Astrocyte (in vitro differentiated cells and primary cell): ENCODE data around the gene OR8H3. TPM values are rescaled to one million over a fixed set of nuclear protein-coding genes. Genes with fewer than 3 reads are reported as not detected.

Experiments used
- DNase-seq: peaks from one replicate; pipeline ENCODE4 v3.0.0-alpha.2; 2010; ENCODE audit warnings: low read depth
- FAIRE-seq: peaks from 2 replicates; lab custom pipeline; 2011; peaks lifted over from hg19 to GRCh38; lab: Jason Lieb, UNC
- H2AFZ ChIP-seq: 2 replicates; pipeline ENCODE4 v1.6.0; 2012; ENCODE audit warnings: low read depth, low read length, inconsistent platforms
- H3K27ac ChIP-seq: 2 replicates; pipeline ENCODE4 v1.5.1; 2011; ENCODE audit warnings: low read depth, low read length, inconsistent platforms
- H3K27me3 ChIP-seq: 2 replicates; pipeline ENCODE4 v1.6.0; 2011; ENCODE audit warnings: low read length, inconsistent platforms; ENCODE audit not compliant: insufficient read depth
- H3K36me3 ChIP-seq: 2 replicates; pipeline ENCODE4 v1.5.1; 2011; ENCODE audit warnings: low read length, inconsistent platforms; ENCODE audit not compliant: insufficient read depth
- H3K4me1 ChIP-seq: 2 replicates; pipeline ENCODE4 v1.5.1; 2011; ENCODE audit warnings: low read length, inconsistent platforms; ENCODE audit not compliant: insufficient read depth
- H3K4me2 ChIP-seq: 2 replicates; pipeline ENCODE4 v1.6.0; 2012; ENCODE audit warnings: low read length, inconsistent platforms
- H3K4me3 ChIP-seq: 2 replicates; pipeline ENCODE4 v1.5.1; 2011; ENCODE audit warnings: low read depth, mild to moderate bottlenecking, low read length, inconsistent platforms; ENCODE audit not compliant: insufficient read depth
- H3K79me2 ChIP-seq: 2 replicates; pipeline ENCODE4 v1.6.0; 2012; ENCODE audit warnings: mild to moderate bottlenecking, low read length, inconsistent platforms; ENCODE audit not compliant: insufficient read depth
- H3K9ac ChIP-seq: 2 replicates; pipeline ENCODE4 v1.6.0; 2012; ENCODE audit warnings: mild to moderate bottlenecking, low read length, inconsistent platforms
- H3K9me3 ChIP-seq: 2 replicates; pipeline ENCODE4 v1.5.1; 2012; ENCODE audit warnings: low read depth, mild to moderate bottlenecking, low read length, inconsistent platforms; ENCODE audit not compliant: insufficient read depth
- H4K20me1 ChIP-seq: 2 replicates; pipeline ENCODE4 v1.6.0; 2012; ENCODE audit warnings: low read length, inconsistent platforms; ENCODE audit not compliant: insufficient read depth
- H3K27ac Mint-ChIP-seq: one replicate; pipeline ENCODE4 v1.8.0; 2021; ENCODE audit warnings: mild to moderate bottlenecking, mixed read lengths; ENCODE audit not compliant: unreplicated experiment
- H3K27me3 Mint-ChIP-seq: one replicate; pipeline ENCODE4 v1.8.0; 2021; ENCODE audit warnings: low read depth, mixed read lengths; ENCODE audit not compliant: unreplicated experiment
- H3K36me3 Mint-ChIP-seq: one replicate; pipeline ENCODE4 v1.8.0; 2021; ENCODE audit warnings: low read depth, mixed read lengths; ENCODE audit not compliant: unreplicated experiment
- H3K4me1 Mint-ChIP-seq: one replicate; pipeline ENCODE4 v1.8.0; 2021; ENCODE audit warnings: low read depth, mixed read lengths; ENCODE audit not compliant: unreplicated experiment
- H3K4me3 Mint-ChIP-seq: one replicate; pipeline ENCODE4 v1.8.0; 2021; ENCODE audit warnings: mild to moderate bottlenecking, moderate library complexity, mixed read lengths; ENCODE audit not compliant: unreplicated experiment
- H3K9me3 Mint-ChIP-seq: one replicate; pipeline ENCODE4 v1.8.0; 2021; ENCODE audit warnings: mild to moderate bottlenecking, mixed read lengths; ENCODE audit not compliant: unreplicated experiment
- EZH2 ChIP-seq: IDR thresholded peaks from 2 replicates; pipeline ENCODE4 v1.6.1; 2012; ENCODE audit warnings: mild to moderate bottlenecking, low read length, inconsistent platforms; ENCODE audit not compliant: insufficient read depth
- total RNA-seq: library from RNA; stranded (reverse); gene quantifications from 2 replicates; pipeline ENCODE4 v1.2.1, GENCODE V29; 2021
- TF ChIP-seq, protein P1 (sequence below): IDR thresholded peaks from 2 replicates; pipeline ENCODE4 v1.5.1; 2011; ENCODE audit warnings: low read depth, mild to moderate bottlenecking, inconsistent platforms, low read length, moderate library complexity; ENCODE audit not compliant: insufficient read depth

Gene OR8H3
- total RNA-seq, 1 donor from 2014 or later: not detected

DNA sequence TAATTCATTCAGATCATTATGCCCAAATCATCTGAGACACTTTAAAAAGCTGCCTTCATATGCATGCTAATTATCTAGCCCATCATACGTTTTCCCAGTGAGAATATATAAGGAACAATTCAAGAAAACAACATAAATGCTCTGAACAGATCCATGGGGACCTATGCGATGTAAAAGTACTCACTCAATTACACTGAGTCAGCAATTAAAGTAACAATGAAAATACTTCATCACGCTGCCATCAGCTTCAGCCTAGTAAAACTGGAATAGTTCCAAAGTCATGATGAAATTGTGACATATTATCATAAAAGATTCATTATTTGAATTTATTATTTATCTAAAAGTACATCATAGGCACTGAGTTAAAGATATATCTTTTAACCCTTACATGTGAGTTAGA, 41.6 kb downstream of the OR8H3 start:
- no peaks in the 10 kb centered on the region for H3K79me2 ChIP-seq
- H3K36me3 Mint-ChIP-seq: no peaks in the 10 kb centered on the region
- H4K20me1 ChIP-seq: no peaks in the 10 kb centered on the region
- no peak overlapping the region for H3K9ac ChIP-seq
- no peak overlapping the region for H2AFZ ChIP-seq
- H3K27me3 ChIP-seq: no peaks in the 10 kb centered on the region
- H3K27me3 Mint-ChIP-seq: no peaks in the 10 kb centered on the region
- FAIRE-seq (no peak), DNase-seq (no peak)
- H3K9me3 ChIP-seq: peaks cover 4% of the 10 kb centered on the region
- no peak overlapping the region for H3K27ac ChIP-seq
- no peaks in the 10 kb centered on the region for H3K36me3 ChIP-seq
- H3K9me3 Mint-ChIP-seq: no peaks in the 10 kb centered on the region
- H3K4me3 Mint-ChIP-seq: no peak overlapping the region
- H3K4me3 ChIP-seq: no peak overlapping the region
- TF ChIP-seq EZH2: no peak
- TF ChIP-seq, protein P1, sequence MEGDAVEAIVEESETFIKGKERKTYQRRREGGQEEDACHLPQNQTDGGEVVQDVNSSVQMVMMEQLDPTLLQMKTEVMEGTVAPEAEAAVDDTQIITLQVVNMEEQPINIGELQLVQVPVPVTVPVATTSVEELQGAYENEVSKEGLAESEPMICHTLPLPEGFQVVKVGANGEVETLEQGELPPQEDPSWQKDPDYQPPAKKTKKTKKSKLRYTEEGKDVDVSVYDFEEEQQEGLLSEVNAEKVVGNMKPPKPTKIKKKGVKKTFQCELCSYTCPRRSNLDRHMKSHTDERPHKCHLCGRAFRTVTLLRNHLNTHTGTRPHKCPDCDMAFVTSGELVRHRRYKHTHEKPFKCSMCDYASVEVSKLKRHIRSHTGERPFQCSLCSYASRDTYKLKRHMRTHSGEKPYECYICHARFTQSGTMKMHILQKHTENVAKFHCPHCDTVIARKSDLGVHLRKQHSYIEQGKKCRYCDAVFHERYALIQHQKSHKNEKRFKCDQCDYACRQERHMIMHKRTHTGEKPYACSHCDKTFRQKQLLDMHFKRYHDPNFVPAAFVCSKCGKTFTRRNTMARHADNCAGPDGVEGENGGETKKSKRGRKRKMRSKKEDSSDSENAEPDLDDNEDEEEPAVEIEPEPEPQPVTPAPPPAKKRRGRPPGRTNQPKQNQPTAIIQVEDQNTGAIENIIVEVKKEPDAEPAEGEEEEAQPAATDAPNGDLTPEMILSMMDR: no peak
- no peak overlapping the region for H3K4me2 ChIP-seq
- no peak overlapping the region for H3K27ac Mint-ChIP-seq
- no peaks in the 10 kb centered on the region for H3K4me1 ChIP-seq
- H3K4me1 Mint-ChIP-seq: no peaks in the 10 kb centered on the region

- Mint-ChIP-seq H3K27ac (no peak overlapping the region), H3K27me3 (no peaks in the 10 kb centered on the region), H3K9me3 (no peaks in the 10 kb centered on the region), H3K36me3 (no peaks in the 10 kb centered on the region), H3K4me3 (no peak overlapping the region), H3K4me1 (no peaks in the 10 kb centered on the region)
- H3K9ac ChIP-seq: no peak overlapping the region
- FAIRE-seq (no peak), DNase-seq (no peak)
- H3K4me2 ChIP-seq: no peak overlapping the region
- TF ChIP-seq, protein P1: no peak
- TF ChIP-seq EZH2: no peak
- H3K27ac ChIP-seq: no peak overlapping the region
- H3K36me3 ChIP-seq: no peaks in the 10 kb centered on the region
- no peak overlapping the region for H2AFZ ChIP-seq
- H3K4me3 ChIP-seq: no peak overlapping the region
- no peaks in the 10 kb centered on the region for H3K4me1 ChIP-seq
- no peaks in the 10 kb centered on the region for H4K20me1 ChIP-seq
- peaks cover 12% of the 10 kb centered on the region for H3K9me3 ChIP-seq
- H3K79me2 ChIP-seq: no peaks in the 10 kb centered on the region
- H3K27me3 ChIP-seq: no peaks in the 10 kb centered on the region
Measured at GRCh38 chr11:56172256-56172830, 50.2 kb downstream of the OR8H3 start.

Other genes starting within 250 kb of the OR8H3 start
- not detected in 2 replicates for gene TRIM51, start 239.1 kb upstream of the OR8H3 start, total RNA-seq
- not detected in 2 replicates for gene OR5W2, start 207.8 kb upstream of the OR8H3 start, total RNA-seq
- not detected in 2 replicates for gene OR5I1, start 186.0 kb upstream of the OR8H3 start, total RNA-seq
- gene OR10AG1, start 152.4 kb upstream of the OR8H3 start, total RNA-seq: not detected in 2 replicates
- gene OR5F1, start 127.7 kb upstream of the OR8H3 start, total RNA-seq: not detected in 2 replicates
- not detected in 2 replicates for gene OR5AS1, start 94.7 kb upstream of the OR8H3 start, total RNA-seq
- gene OR8I2, start 29.1 kb upstream of the OR8H3 start, total RNA-seq: not detected in 2 replicates
- gene OR8H2, start 18.7 kb upstream of the OR8H3 start, total RNA-seq: not detected in 2 replicates
- gene OR8J3, start 17.8 kb downstream of the OR8H3 start, total RNA-seq: not detected in 2 replicates
- gene OR8K5, start 37.9 kb downstream of the OR8H3 start, total RNA-seq: not detected in 2 replicates
- not detected in 2 replicates for gene OR5J2, start 54.2 kb downstream of the OR8H3 start, total RNA-seq
- not detected in 2 replicates for gene OR5T2, start 111.9 kb downstream of the OR8H3 start, total RNA-seq
- gene OR5T3, start 129.9 kb downstream of the OR8H3 start, total RNA-seq: not detected in 2 replicates
- gene OR5T1, start 151.8 kb downstream of the OR8H3 start, total RNA-seq: not detected in 2 replicates
- not detected in 2 replicates for gene OR8H1, start 169.9 kb downstream of the OR8H3 start, total RNA-seq
- not detected in 2 replicates for gene OR8K3, start 192.8 kb downstream of the OR8H3 start, total RNA-seq
- not detected in 2 replicates for gene OR8K1, start 223.7 kb downstream of the OR8H3 start, total RNA-seq
- gene OR8J1, start 231.9 kb downstream of the OR8H3 start, total RNA-seq: not detected in 2 replicates